Measurements from ENCODE around the gene CLDN11.

The CLDN11 gene

GRCh38 chr3:170419557-170420087 lies 954 bp downstream of the CLDN11 start:
- TF ChIP-seq, protein P1, sequence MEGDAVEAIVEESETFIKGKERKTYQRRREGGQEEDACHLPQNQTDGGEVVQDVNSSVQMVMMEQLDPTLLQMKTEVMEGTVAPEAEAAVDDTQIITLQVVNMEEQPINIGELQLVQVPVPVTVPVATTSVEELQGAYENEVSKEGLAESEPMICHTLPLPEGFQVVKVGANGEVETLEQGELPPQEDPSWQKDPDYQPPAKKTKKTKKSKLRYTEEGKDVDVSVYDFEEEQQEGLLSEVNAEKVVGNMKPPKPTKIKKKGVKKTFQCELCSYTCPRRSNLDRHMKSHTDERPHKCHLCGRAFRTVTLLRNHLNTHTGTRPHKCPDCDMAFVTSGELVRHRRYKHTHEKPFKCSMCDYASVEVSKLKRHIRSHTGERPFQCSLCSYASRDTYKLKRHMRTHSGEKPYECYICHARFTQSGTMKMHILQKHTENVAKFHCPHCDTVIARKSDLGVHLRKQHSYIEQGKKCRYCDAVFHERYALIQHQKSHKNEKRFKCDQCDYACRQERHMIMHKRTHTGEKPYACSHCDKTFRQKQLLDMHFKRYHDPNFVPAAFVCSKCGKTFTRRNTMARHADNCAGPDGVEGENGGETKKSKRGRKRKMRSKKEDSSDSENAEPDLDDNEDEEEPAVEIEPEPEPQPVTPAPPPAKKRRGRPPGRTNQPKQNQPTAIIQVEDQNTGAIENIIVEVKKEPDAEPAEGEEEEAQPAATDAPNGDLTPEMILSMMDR (conservative IDR thresholded peaks at IDR 0.05; ENCODE audit: low read length), result no peak
- DNase-seq (ENCODE audit: low read depth), result peak; percentile 59
- peak overlapping the region; percentile 92 for H3K4me3 ChIP-seq (ENCODE audit: low read length)

DNA sequence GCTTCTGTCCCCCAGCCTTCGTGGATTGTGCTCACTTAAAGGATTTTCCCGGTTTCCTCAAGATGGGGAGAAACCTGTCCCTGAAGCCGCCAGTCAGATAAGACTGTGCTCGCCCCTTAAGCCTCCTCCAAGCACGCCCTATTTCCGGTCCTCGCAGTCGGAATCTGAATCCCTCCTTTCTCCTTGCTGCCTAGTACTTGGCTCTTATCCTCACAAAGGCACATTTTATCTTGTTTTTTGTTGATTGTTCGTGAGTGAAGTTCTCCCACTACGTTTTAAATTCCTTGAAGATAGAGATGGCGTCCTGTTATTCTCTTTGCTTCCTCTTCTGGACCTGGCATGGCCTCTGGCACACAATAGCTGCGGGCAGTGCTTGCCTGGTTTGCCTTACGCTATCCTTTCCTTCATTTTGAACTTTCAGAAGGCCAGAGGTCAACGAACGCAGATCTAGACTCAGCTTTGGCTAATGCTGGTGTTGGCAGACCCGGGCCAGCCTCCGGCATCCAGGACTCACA lies 1.7 kb downstream of the CLDN11 start:
- H3K4me3 ChIP-seq (ENCODE audit: low read length), result peak overlapping the region; percentile 92
- TF ChIP-seq, protein P1 (conservative IDR thresholded peaks at IDR 0.05; ENCODE audit: low read length), result no peak
- peak; percentile 44 for DNase-seq (ENCODE audit: low read depth)

DNA sequence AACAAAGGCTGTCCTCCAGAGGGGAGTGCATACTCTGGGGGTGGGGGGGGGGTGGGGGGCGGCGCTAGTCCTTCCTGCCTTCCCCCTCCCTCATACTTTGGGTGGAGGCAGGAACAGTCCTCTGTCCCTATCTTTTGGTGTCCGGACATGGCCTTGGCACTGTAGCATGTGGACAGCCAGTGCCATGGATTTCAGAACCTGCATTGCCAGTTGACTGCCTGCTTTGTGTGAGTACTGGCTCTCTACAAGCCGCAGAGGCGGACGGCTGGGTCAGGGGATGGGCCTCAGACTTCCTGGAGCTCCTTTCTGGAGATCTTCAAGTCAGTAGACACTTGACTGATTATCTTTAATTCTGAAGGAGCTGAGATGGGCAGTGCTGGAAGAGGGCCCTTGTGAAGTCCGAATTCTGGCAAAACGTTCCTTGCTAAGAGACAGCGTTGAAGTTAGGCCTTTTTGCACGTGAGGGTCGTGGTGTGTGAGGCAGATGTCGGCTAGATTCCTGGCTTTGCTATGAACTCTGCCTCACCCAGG lies 2.5 kb downstream of the CLDN11 start:
- TF ChIP-seq, protein P1 (conservative IDR thresholded peaks at IDR 0.05; ENCODE audit: low read length), result no peak
- peak overlapping the region; percentile 92 for H3K4me3 ChIP-seq (ENCODE audit: low read length)
- DNase-seq (ENCODE audit: low read depth), result peak; percentile 51

GRCh38 chr3:170421758-170422157 lies 3.1 kb downstream of the CLDN11 start:
- TF ChIP-seq, protein P1 (conservative IDR thresholded peaks at IDR 0.05; ENCODE audit: low read length), result no peak
- H3K4me3 ChIP-seq (ENCODE audit: low read length), result peak overlapping the region; percentile 92
- no peak for DNase-seq (ENCODE audit: low read depth)

- TF ChIP-seq, protein P1 (conservative IDR thresholded peaks at IDR 0.05; ENCODE audit: low read length), result no peak
- DNase-seq (ENCODE audit: low read depth), result no peak
- peak overlapping the region; percentile 3; the same call in 1 of the 2 replicates for H3K4me3 ChIP-seq (ENCODE audit: low read length)
These were observed 4.4 kb downstream of the CLDN11 start for GRCh38 chr3:170423001-170423615.

DNA sequence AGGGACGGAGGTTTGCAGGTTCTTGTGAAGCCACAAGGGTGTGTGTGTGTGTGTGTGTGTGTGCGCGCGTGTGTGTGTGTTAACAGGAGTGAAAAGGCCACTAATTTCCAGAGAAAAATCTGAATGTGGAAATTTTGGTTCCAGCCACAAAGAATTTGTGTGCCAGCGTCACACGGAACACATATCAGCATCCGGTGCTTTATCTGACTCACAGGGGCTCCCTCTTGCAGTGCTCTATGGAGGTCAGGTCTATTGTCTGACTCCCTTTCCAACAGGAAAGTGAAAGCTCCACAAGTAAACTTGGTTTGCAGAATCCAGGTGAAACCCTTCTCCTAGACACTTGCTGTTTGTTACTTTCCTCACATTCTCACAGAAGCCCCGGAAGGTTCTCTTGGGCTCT lies 6.2 kb downstream of the CLDN11 start:
- TF ChIP-seq, protein P1 (conservative IDR thresholded peaks at IDR 0.05; ENCODE audit: low read length), result no peak
- H3K4me3 ChIP-seq (ENCODE audit: low read length), result no peak overlapping the region
- DNase-seq (ENCODE audit: low read depth), result no peak
